ENCODE measurements around the gene TMEM80. TPM values are rescaled to one million over a fixed set of nuclear protein-coding genes. Genes with fewer than 3 reads are reported as not detected.

The TMEM80 gene
- total and polyA plus RNA-seq, 2 of the 4 experiments (the other 2 are of a cell fraction), result 5.6 to 21.7 TPM

- no peak for TF ChIP-seq ELK1 (IDR thresholded peaks at IDR 0.05; ENCODE audit: borderline replicate concordance, low read depth, low read length)
Measured at GRCh38 chr11:709109-709997, 13.7 kb downstream of the TMEM80 start (continued).

DNA sequence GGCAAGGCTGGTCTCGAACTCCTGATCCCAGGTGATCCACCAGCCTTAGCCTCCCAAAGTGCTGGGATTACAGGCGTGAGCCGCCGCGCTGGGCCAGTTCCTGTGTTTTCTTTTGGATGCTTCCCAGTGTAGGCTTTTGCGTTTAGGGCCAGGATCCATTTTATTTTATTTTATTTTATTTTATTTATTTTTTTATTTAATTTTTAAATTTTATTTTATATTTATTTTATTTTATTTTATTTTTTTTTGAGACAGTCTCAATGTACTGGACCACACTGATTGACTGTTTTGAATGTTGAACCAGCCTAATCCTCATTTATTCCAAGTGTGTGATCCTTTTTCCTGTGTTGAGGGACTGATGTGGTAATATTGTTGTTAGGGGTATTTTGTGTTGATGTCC lies 18.8 kb downstream of the TMEM80 start:
- no peak overlapping the region for H2BK5ac ChIP-seq (ENCODE audit: low read depth, low read length, poor library complexity, severe bottlenecking)
- H3K9ac ChIP-seq (ENCODE audit: low read depth, low read length), result no peak overlapping the region
- no peaks in the 10 kb centered on the region; the same call in 1 of the 2 replicates for H3K27me3 ChIP-seq (ENCODE audit: control insufficient read depth, insufficient read depth, low read length)
- BruUV-seq (replicated peaks), result no TSS peak
- no peak overlapping the region for H3K56ac ChIP-seq (ENCODE audit: extremely low read depth, insufficient read depth, low read length)
- no peak overlapping the region for H2BK15ac ChIP-seq (ENCODE audit: low read depth, low read length)
- H3K4me3 ChIP-seq (ENCODE audit: insufficient read depth, low read depth, low read length), result no peak overlapping the region
- no peak overlapping the region for H3K4me2 ChIP-seq (ENCODE audit: low read depth, low read length)
- no peak for ATAC-seq (ENCODE audit: low read depth)
- no peak overlapping the region for H2BK120ac ChIP-seq (ENCODE audit: low read depth, low read length)
- H3K79me1 ChIP-seq (ENCODE audit: low read depth in 1 of 2, low read length in 2 of 2), result 0 out of 4 replicates have a peak, but pooled peaks cover 0 to 4% of the 10 kb centered on the region in 2 experiments
- no peaks in the 10 kb centered on the region for H3K4me1 ChIP-seq (ENCODE audit: control insufficient read depth, insufficient read depth, low read length)
- intact Hi-C loops (cut with micrococcal nuclease), result no loop called here
- in situ Hi-C loops (cut with MboI; ENCODE audit: low sequenced_read_pairs), result no loop called here
- CTCF ChIA-PET, result no interaction called here
- no peak overlapping the region for H2AK5ac ChIP-seq (ENCODE audit: low read depth, low read length)
- no peak overlapping the region for H3K4ac ChIP-seq (ENCODE audit: low read depth, low read length)
- no peaks in the 10 kb centered on the region for H4K20me1 ChIP-seq (ENCODE audit: insufficient read depth, low read length)
- H4K91ac ChIP-seq (ENCODE audit: insufficient read depth, low read depth, low read length), result no peak overlapping the region
- H2AFZ ChIP-seq (replicated peaks; ENCODE audit: low read length, poor library complexity), result no peak overlapping the region
- no peak overlapping the region for H2AK9ac ChIP-seq (replicated peaks; ENCODE audit: low read depth, low read length, poor library complexity)
- H3K23ac ChIP-seq (ENCODE audit: low read depth, low read length), result no peak overlapping the region
- POLR2A ChIA-PET (ENCODE audit: unreplicated experiment), result no interaction called here
- no peak overlapping the region for H3K18ac ChIP-seq (ENCODE audit: low read depth, low read length)
- H3K9me3 ChIP-seq (ENCODE audit: control insufficient read depth, insufficient read depth, low read length), result no peaks in the 10 kb centered on the region
- no peaks in the 10 kb centered on the region for H3K36me3 ChIP-seq (ENCODE audit: control insufficient read depth, insufficient read depth, low read length)
- H3K9me1 ChIP-seq (ENCODE audit: insufficient read depth, low read length), result no peaks in the 10 kb centered on the region
- DNase-seq, result no peak
- H4K5ac ChIP-seq (ENCODE audit: low read depth, low read length), result no peak overlapping the region
- no CpG with 5 or more reads among the region's 6 CpGs for WGBS, 2 experiments (ENCODE audit: extremely low coverage in 2 of 2, insufficient read length in 1 of 2)
- H2BK20ac ChIP-seq (ENCODE audit: low read depth, low read length), result no peak overlapping the region
- H3K14ac ChIP-seq (replicated peaks; ENCODE audit: low read depth, low read length), result no peak overlapping the region
- dilution Hi-C loops (cut with HindIII; ENCODE audit: low sequenced_read_pairs, unreplicated experiment), result no loop called here
- no peak overlapping the region for H4K8ac ChIP-seq (ENCODE audit: low read depth in 2 of 2, low read length in 2 of 2)
- H3K27ac ChIP-seq (ENCODE audit: insufficient read depth, low read length), result no peak overlapping the region
- TF ChIP-seq NFE2L2 (IDR thresholded peaks at IDR 0.05; ENCODE audit: low read depth, low read length) (no peak), MAFK (IDR thresholded peaks at IDR 0.05; ENCODE audit: low read depth, low read length) (no peak), MXI1 (IDR thresholded peaks at IDR 0.05; ENCODE audit: borderline replicate concordance, low read depth, low read length) (no peak), BHLHE40 (IDR thresholded peaks at IDR 0.05; ENCODE audit: low read depth, low read length) (no peak), CHD1 (IDR thresholded peaks at IDR 0.05; ENCODE audit: low read depth, low read length) (no peak), RCOR1 (IDR thresholded peaks at IDR 0.05; ENCODE audit: insufficient replicate concordance, low read length) (no peak), RAD21 (IDR thresholded peaks at IDR 0.05; ENCODE audit: low read length) (no peak), RFX5 (IDR thresholded peaks at IDR 0.05; ENCODE audit: low read depth, low read length) (no peak), CEBPB (IDR thresholded peaks at IDR 0.05; ENCODE audit: low read depth, low read length) (no peak), CTCF (conservative IDR thresholded peaks at IDR 0.05; ENCODE audit: low read depth, low read length) (no peak), USF2 (IDR thresholded peaks at IDR 0.05; ENCODE audit: low read depth, low read length) (no peak), FOS (IDR thresholded peaks at IDR 0.05; ENCODE audit: low read depth, low read length) (no peak)
